ENCODE results near the gene BET1. TPM values are rescaled to one million over a fixed set of nuclear protein-coding genes. Genes with fewer than 3 reads are reported as not detected.

BET1 gene
- total and polyA plus RNA-seq, 9 of the 15 experiments (the other 6 are each of a cell fraction or from before 2014, with no cell fraction given): 15.8 to 190 (median 37.8) TPM

DNA sequence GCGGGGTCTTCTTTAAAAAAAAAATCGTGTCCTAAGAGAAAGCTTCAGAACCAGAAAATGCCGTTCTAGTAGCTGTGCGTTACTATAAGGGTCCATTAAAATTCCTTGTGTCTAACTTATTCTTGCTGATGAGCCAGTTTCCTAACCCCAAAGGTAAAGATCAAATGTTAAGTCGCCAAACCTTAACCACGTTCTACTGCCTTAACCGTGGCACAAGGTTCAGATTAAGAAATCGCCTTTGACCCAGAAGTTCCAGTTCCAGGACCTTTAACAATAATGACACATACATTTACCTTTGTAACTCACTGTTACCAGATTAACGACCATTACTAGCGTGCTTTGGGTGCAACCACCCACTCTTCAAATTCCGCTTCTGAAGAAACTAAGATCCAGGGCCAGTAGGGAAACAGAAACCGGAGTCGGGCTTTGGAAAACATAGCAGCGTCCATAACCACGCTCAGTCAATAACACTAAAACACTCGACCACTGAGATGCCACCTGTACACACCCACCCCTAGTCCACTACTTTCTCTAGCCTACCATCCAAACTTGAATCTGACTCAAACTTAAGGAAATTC lies 620 bp downstream of the BET1 start (continued):
- TF ChIP-seq, protein P1, sequence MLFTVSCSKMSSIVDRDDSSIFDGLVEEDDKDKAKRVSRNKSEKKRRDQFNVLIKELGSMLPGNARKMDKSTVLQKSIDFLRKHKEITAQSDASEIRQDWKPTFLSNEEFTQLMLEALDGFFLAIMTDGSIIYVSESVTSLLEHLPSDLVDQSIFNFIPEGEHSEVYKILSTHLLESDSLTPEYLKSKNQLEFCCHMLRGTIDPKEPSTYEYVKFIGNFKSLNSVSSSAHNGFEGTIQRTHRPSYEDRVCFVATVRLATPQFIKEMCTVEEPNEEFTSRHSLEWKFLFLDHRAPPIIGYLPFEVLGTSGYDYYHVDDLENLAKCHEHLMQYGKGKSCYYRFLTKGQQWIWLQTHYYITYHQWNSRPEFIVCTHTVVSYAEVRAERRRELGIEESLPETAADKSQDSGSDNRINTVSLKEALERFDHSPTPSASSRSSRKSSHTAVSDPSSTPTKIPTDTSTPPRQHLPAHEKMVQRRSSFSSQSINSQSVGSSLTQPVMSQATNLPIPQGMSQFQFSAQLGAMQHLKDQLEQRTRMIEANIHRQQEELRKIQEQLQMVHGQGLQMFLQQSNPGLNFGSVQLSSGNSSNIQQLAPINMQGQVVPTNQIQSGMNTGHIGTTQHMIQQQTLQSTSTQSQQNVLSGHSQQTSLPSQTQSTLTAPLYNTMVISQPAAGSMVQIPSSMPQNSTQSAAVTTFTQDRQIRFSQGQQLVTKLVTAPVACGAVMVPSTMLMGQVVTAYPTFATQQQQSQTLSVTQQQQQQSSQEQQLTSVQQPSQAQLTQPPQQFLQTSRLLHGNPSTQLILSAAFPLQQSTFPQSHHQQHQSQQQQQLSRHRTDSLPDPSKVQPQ (CRISPR knock-in tag; IDR thresholded peaks at IDR 0.05; ENCODE audit: borderline replicate concordance): no peak
- TF ChIP-seq ZBTB1 (CRISPR knock-in tag; IDR thresholded peaks at IDR 0.05; ENCODE audit: borderline replicate concordance, low read depth) (0 out of 2 replicates have a peak, but pooled peaks have one; percentile 4), CBFB (CRISPR knock-in tag; IDR thresholded peaks at IDR 0.05) (no peak), RUNX1 (IDR thresholded peaks at IDR 0.05; ENCODE audit: low read depth) (no peak), ZBED1 (IDR thresholded peaks at IDR 0.05) (no peak), ETV5 (CRISPR knock-in tag; IDR thresholded peaks at IDR 0.05; ENCODE audit: low read depth) (0 out of 2 replicates have a peak, but pooled peaks have one; percentile 1), FOXK1 (CRISPR knock-in tag; IDR thresholded peaks at IDR 0.05; ENCODE audit: borderline replicate concordance) (no peak), ZNF408 (CRISPR knock-in tag; IDR thresholded peaks at IDR 0.05; ENCODE audit: low read depth) (no peak), ZNF347 (CRISPR knock-in tag; IDR thresholded peaks at IDR 0.05; ENCODE audit: low read depth) (no peak)
- TF ChIP-seq, protein P2, sequence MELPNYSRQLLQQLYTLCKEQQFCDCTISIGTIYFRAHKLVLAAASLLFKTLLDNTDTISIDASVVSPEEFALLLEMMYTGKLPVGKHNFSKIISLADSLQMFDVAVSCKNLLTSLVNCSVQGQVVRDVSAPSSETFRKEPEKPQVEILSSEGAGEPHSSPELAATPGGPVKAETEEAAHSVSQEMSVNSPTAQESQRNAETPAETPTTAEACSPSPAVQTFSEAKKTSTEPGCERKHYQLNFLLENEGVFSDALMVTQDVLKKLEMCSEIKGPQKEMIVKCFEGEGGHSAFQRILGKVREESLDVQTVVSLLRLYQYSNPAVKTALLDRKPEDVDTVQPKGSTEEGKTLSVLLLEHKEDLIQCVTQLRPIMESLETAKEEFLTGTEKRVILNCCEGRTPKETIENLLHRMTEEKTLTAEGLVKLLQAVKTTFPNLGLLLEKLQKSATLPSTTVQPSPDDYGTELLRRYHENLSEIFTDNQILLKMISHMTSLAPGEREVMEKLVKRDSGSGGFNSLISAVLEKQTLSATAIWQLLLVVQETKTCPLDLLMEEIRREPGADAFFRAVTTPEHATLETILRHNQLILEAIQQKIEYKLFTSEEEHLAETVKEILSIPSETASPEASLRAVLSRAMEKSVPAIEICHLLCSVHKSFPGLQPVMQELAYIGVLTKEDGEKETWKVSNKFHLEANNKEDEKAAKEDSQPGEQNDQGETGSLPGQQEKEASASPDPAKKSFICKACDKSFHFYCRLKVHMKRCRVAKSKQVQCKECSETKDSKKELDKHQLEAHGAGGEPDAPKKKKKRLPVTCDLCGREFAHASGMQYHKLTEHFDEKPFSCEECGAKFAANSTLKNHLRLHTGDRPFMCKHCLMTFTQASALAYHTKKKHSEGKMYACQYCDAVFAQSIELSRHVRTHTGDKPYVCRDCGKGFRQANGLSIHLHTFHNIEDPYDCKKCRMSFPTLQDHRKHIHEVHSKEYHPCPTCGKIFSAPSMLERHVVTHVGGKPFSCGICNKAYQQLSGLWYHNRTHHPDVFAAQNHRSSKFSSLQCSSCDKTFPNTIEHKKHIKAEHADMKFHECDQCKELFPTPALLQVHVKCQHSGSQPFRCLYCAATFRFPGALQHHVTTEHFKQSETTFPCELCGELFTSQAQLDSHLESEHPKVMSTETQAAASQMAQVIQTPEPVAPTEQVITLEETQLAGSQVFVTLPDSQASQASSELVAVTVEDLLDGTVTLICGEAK (IDR thresholded peaks at IDR 0.05): no peak
- TF ChIP-seq, protein P2 (CRISPR knock-in tag; IDR thresholded peaks at IDR 0.05): no peak
- TF ChIP-seq, protein P3, sequence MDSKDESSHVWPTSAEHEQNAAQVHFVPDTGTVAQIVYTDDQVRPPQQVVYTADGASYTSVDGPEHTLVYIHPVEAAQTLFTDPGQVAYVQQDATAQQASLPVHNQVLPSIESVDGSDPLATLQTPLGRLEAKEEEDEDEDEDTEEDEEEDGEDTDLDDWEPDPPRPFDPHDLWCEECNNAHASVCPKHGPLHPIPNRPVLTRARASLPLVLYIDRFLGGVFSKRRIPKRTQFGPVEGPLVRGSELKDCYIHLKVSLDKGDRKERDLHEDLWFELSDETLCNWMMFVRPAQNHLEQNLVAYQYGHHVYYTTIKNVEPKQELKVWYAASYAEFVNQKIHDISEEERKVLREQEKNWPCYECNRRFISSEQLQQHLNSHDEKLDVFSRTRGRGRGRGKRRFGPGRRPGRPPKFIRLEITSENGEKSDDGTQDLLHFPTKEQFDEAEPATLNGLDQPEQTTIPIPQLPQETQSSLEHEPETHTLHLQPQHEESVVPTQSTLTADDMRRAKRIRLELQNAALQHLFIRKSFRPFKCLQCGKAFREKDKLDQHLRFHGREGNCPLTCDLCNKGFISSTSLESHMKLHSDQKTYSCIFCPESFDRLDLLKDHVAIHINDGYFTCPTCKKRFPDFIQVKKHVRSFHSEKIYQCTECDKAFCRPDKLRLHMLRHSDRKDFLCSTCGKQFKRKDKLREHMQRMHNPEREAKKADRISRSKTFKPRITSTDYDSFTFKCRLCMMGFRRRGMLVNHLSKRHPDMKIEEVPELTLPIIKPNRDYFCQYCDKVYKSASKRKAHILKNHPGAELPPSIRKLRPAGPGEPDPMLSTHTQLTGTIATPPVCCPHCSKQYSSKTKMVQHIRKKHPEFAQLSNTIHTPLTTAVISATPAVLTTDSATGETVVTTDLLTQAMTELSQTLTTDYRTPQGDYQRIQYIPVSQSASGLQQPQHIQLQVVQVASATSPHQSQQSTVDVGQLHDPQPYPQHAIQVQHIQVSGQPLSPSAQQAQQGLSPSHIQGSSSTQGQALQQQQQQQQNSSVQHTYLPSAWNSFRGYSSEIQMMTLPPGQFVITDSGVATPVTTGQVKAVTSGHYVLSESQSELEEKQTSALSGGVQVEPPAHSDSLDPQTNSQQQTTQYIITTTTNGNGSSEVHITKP (IDR thresholded peaks at IDR 0.05; ENCODE audit: partially characterized antibody): peak; percentile 18
